GM12872 (cell line): Measurements from ENCODE around the gene CCSER1.

Experiments
- CTCF ChIP-seq: IDR thresholded peaks from 3 replicates; pipeline ENCODE4 v1.5.1; 2011; ENCODE audit warnings: low read depth, mild to moderate bottlenecking, low read length, moderate library complexity; ENCODE audit not compliant: insufficient read depth

The CCSER1 gene

GRCh38 chr4:90393215-90393614, 266.0 kb downstream of the CCSER1 start:
- no peak for TF ChIP-seq CTCF

- no peak for TF ChIP-seq CTCF
These were observed 276.6 kb downstream of the CCSER1 start for GRCh38 chr4:90403781-90404180.

- TF ChIP-seq CTCF, result no peak
These were observed 287.9 kb downstream of the CCSER1 start for GRCh38 chr4:90415116-90415515.

GRCh38 chr4:90419124-90419711, 292.0 kb downstream of the CCSER1 start:
- peak; percentile 48; the same call in 2 of the 3 replicates for TF ChIP-seq CTCF

- TF ChIP-seq CTCF, result no peak
These were observed 294.0 kb downstream of the CCSER1 start for GRCh38 chr4:90421161-90421560.

GRCh38 chr4:90425893-90426292, 298.7 kb downstream of the CCSER1 start:
- no peak for TF ChIP-seq CTCF

GRCh38 chr4:90438522-90438921, 311.3 kb downstream of the CCSER1 start:
- TF ChIP-seq CTCF, result no peak
